K562 (cell line): Measurements from ENCODE around the gene SLC25A11. TPM values are rescaled to one million over a fixed set of nuclear protein-coding genes. Genes with fewer than 3 reads are reported as not detected.

ENCODE experiments used
- ATAC-seq: fragments of 200-7000 bp; cut with Tn5 transposase; 3 replicates; pipeline ENCODE4 v1.9.1; 2020; ENCODE audit warnings: moderate library complexity
- BruUV-seq: library from RNA; stranded (reverse); fragments of 400-500 nt; replicated peaks from 2 replicates; lab custom pipeline; 2021; lab: Mats Ljungman, UMichigan
- CTCF ChIA-PET: fragments of 300-600 bp; formaldehyde crosslinking; extraction: SDS; loops from one replicate; lab custom pipeline; 2021; ENCODE audit warnings: low intra/inter-chr PET ratio; lab: Yijun Ruan, JAX
- POLR2A ChIA-PET: fragments of 300-600, 350-650 bp; sonication (Branson Sonifier 250); formaldehyde crosslinking; extraction: SDS; loops from one replicate; lab custom pipeline; 2021; ENCODE audit warnings: antibody characterized with exemption, inconsistent platforms; lab: Yijun Ruan, JAX
- DNase-seq, 4 experiments: peaks; one replicate each; pipeline versions ENCODE4 v3.0.0 to v3.0.0-alpha.2; 2011 to 2018; ENCODE audit warnings: low spot score in 3 of 4, mixed read lengths in 3 of 4; ENCODE audit errors: extremely low read depth in 1 of 4
- FAIRE-seq: peaks from 2 replicates; lab custom pipeline; 2011; peaks lifted over from hg19 to GRCh38; lab: Jason Lieb, UNC
- H2AFZ ChIP-seq: 2 replicates; pipeline ENCODE4 v1.6.0; 2011; ENCODE audit warnings: low read depth, low read length, control low read depth, inconsistent platforms
- H3K27ac ChIP-seq: fragments of 200-600 bp; 3 replicates; pipeline ENCODE4 v1.8.0; 2011; ENCODE audit warnings: low read depth, mild to moderate bottlenecking, control low read depth, inconsistent platforms, low read length, moderate library complexity, mixed read lengths; ENCODE audit errors: extremely low read depth
- H3K27me3 ChIP-seq, 2 experiments: fragments of 300-600 bp in 1 of 2; 2 replicates in 1 of 2; 3 replicates in 1 of 2; pipeline versions ENCODE4 v1.6.0 to v1.8.0; 2011; ENCODE audit warnings: inconsistent platforms in 2 of 2, low read length in 2 of 2, mild to moderate bottlenecking in 1 of 2, mixed read lengths in 1 of 2, moderate library complexity in 1 of 2; ENCODE audit not compliant: control insufficient read depth in 2 of 2, insufficient read depth in 2 of 2
- H3K36me3 ChIP-seq: fragments of 300-600 bp; 3 replicates; pipeline ENCODE4 v1.8.0; 2011; ENCODE audit warnings: mild to moderate bottlenecking, low read length, inconsistent platforms; ENCODE audit not compliant: control insufficient read depth, insufficient read depth
- H3K4me1 ChIP-seq, 2 experiments: fragments of 200-600 bp in 1 of 2; replicated peaks in 1 of 2; 2 replicates in 1 of 2; 3 replicates in 1 of 2; pipeline versions ENCODE4 v1.5.1 to v1.8.0; 2011; ENCODE audit warnings: inconsistent platforms in 2 of 2, low read length in 2 of 2, mild to moderate bottlenecking in 1 of 2, mixed read lengths in 1 of 2, moderate library complexity in 1 of 2; ENCODE audit not compliant: control insufficient read depth in 2 of 2, insufficient read depth in 2 of 2
- H3K4me2 ChIP-seq: 2 replicates; pipeline ENCODE4 v1.6.1; 2011; ENCODE audit warnings: low read length, control low read depth, inconsistent platforms, mixed read lengths; ENCODE audit not compliant: insufficient read depth
- H3K4me3 ChIP-seq: fragments of 200-600 bp; sonication (generic), shearing (Covaris generic); 2 replicates; pipeline ENCODE4 v1.5.1; 2016; ENCODE audit warnings: control low read depth, inconsistent platforms
- H3K79me2 ChIP-seq: fragments of 200-600 bp; 3 replicates; pipeline ENCODE4 v1.8.0; 2011; ENCODE audit warnings: low read length, inconsistent platforms; ENCODE audit not compliant: control insufficient read depth, insufficient read depth
- H3K9ac ChIP-seq, 2 experiments: 2 replicates each; pipeline versions ENCODE4 v1.6.0 to v1.6.1; 2011; ENCODE audit warnings: low read depth in 2 of 2, low read length in 2 of 2, control low read depth in 1 of 2, inconsistent platforms in 1 of 2, mild to moderate bottlenecking in 1 of 2, mixed read lengths in 1 of 2; ENCODE audit not compliant: insufficient read depth in 1 of 2
- H3K9me1 ChIP-seq: one replicate; pipeline ENCODE4 v1.6.0; 2011; ENCODE audit warnings: inconsistent platforms, mild to moderate bottlenecking, low read length, moderate library complexity; ENCODE audit not compliant: control insufficient read depth, insufficient read depth
- H3K9me3 ChIP-seq: replicated peaks from 2 replicates; pipeline ENCODE4 v1.5.1; 2011; ENCODE audit warnings: low read depth, low read length, inconsistent platforms; ENCODE audit not compliant: control insufficient read depth, insufficient read depth
- H4K20me1 ChIP-seq: replicated peaks from 2 replicates; pipeline ENCODE4 v1.6.1; 2011; ENCODE audit warnings: low read length, inconsistent platforms, mixed read lengths; ENCODE audit not compliant: control insufficient read depth, insufficient read depth
- CEBPG ChIP-seq, 3 experiments: fragments of 200-800 bp in 1 of 3; sonication (Bioruptor generic) in 1 of 3; sonication (generic) in 1 of 3; formaldehyde crosslinking in 1 of 3; IDR thresholded peaks in 2 of 3; conservative IDR thresholded peaks in 1 of 3; 2 replicates each; pipeline versions ENCODE4 v1.6.1 to v1.8.0; 2016 to 2022; ENCODE audit warnings: missing compliant biosample characterization in 2 of 3, missing genetic modification characterization in 2 of 3, mild to moderate bottlenecking in 1 of 3, missing genetic modification reagents in 1 of 3
- DNMT1 ChIP-seq: fragments of 450-650 bp; IDR thresholded peaks from 2 replicates; pipeline ENCODE4 v1.6.1; 2016; ENCODE audit warnings: antibody characterized with exemption, mild to moderate bottlenecking
- DPF2 ChIP-seq: fragments of 450-650 bp; IDR thresholded peaks from 2 replicates; pipeline ENCODE4 v1.6.1; 2016
- HDAC2 ChIP-seq: fragments of 450-650 bp; IDR thresholded peaks from 2 replicates; pipeline ENCODE4 v1.6.1; 2016; ENCODE audit warnings: mild to moderate bottlenecking
- KDM5B ChIP-seq: fragments of 200-600 bp; sonication (generic); IDR thresholded peaks from 2 replicates; pipeline ENCODE4 v1.6.1; 2012; ENCODE audit warnings: low read depth, mild to moderate bottlenecking, moderate library complexity, low read length, control low read depth, inconsistent platforms; ENCODE audit not compliant: insufficient replicate concordance
- MLLT1 ChIP-seq, 2 experiments: fragments of 450-650 bp; IDR thresholded peaks; 2 replicates each; pipeline ENCODE4 v1.6.1; 2016
- PTRF ChIP-seq: fragments of 450-650 bp; IDR thresholded peaks from 2 replicates; pipeline ENCODE4 v1.6.1; 2016; ENCODE audit warnings: mild to moderate bottlenecking, missing genetic modification characterization, missing compliant biosample characterization
- RBFOX2 ChIP-seq: fragments of 200-400 bp; formaldehyde crosslinking; IDR thresholded peaks from 2 replicates; pipeline ENCODE4 v1.6.1; 2017; ENCODE audit warnings: low read depth, mild to moderate bottlenecking, low read length, moderate library complexity
- SOX6 ChIP-seq: fragments of 450-650 bp; IDR thresholded peaks from 2 replicates; pipeline ENCODE4 v1.6.1; 2014; ENCODE audit warnings: mild to moderate bottlenecking
- ZKSCAN3 ChIP-seq: fragments of 250-450 bp; sonication (Bioruptor Pico); IDR thresholded peaks from 2 replicates; pipeline ENCODE4 v1.4.0; 2020
- ZNF436 ChIP-seq: fragments of 250-450, 450-650 bp; sonication (Bioruptor Pico); formaldehyde crosslinking; IDR thresholded peaks from 2 replicates; pipeline ENCODE4 v1.7.0; 2020; ENCODE audit warnings: mild to moderate bottlenecking
- WGBS: fragments of 100-300 bp; shearing (Covaris generic); methylation state at CpG from one replicate; pipeline ENCODE4 v1.1.6; 2016; ENCODE audit warnings: low coverage, mixed read lengths; ENCODE audit not compliant: insufficient coverage; ENCODE audit errors: missing lambda C conversion rate; 5-methylcytosine and 5-hydroxymethylcytosine counted together
- in situ Hi-C: fragments of 300-500 bp; cut with MboI; formaldehyde crosslinking; loops from 4 replicates; pipeline ENCODE4 v1.15.0; 2018; ENCODE audit warnings: inconsistent platforms, mixed read lengths
- intact Hi-C: fragments of 100-400 bp; cut with micrococcal nuclease; formaldehyde crosslinking; loops from 2 replicates; pipeline ENCODE4 v1.14.2; 2022
- polyA plus RNA-seq, 8 experiments: library from polyadenylated mRNA; depleted of rRNA in 4 of 8; stranded (reverse) in 5 of 8; unstranded in 3 of 8; fragments of >200 nt; fragmentation: Nextera tagmentation in 2 of 8; fragmentation: Illumina TruSeq in 1 of 8; extraction: Ambion mirVana in 2 of 8; extraction: Trizol in 1 of 8; gene quantifications; 2 replicates each; pipeline versions ENCODE4 v1.2.1 to v1.2.3, GENCODE V29; 2011 to 2014; ENCODE audit warnings: inconsistent platforms in 1 of 8, missing spikeins in 1 of 8
- total RNA-seq, 7 experiments: library from RNA; depleted of rRNA in 6 of 7; stranded (reverse); fragments of >200 nt in 6 of 7; fragmentation: Illumina TruSeq in 2 of 7; extraction: Trizol in 2 of 7; gene quantifications; 2 replicates each; pipeline versions ENCODE4 v1.2.1 to v1.2.3, GENCODE V29; 2011 to 2021; ENCODE audit warnings: low replicate concordance in 1 of 7
- TF ChIP-seq, protein P1 (sequence below), 2 experiments: fragments of 450-650 bp; IDR thresholded peaks; 2 replicates each; pipeline ENCODE4 v1.6.1; 2018; ENCODE audit warnings: mild to moderate bottlenecking in 2 of 2, low read depth in 1 of 2; ENCODE audit not compliant: partially characterized antibody in 2 of 2
- TF ChIP-seq, protein P2 (sequence below): fragments of 200-800 bp; sonication (Bioruptor generic); IDR thresholded peaks from 2 replicates; pipeline ENCODE4 v1.6.1; 2017; ENCODE audit warnings: missing genetic modification characterization, missing compliant biosample characterization

Gene SLC25A11
- total and polyA plus RNA-seq, 9 of the 15 experiments (the other 6 are each of a cell fraction or from before 2014, with no cell fraction given), result 3.1 to 56.7 (median 32.9) TPM

DNA sequence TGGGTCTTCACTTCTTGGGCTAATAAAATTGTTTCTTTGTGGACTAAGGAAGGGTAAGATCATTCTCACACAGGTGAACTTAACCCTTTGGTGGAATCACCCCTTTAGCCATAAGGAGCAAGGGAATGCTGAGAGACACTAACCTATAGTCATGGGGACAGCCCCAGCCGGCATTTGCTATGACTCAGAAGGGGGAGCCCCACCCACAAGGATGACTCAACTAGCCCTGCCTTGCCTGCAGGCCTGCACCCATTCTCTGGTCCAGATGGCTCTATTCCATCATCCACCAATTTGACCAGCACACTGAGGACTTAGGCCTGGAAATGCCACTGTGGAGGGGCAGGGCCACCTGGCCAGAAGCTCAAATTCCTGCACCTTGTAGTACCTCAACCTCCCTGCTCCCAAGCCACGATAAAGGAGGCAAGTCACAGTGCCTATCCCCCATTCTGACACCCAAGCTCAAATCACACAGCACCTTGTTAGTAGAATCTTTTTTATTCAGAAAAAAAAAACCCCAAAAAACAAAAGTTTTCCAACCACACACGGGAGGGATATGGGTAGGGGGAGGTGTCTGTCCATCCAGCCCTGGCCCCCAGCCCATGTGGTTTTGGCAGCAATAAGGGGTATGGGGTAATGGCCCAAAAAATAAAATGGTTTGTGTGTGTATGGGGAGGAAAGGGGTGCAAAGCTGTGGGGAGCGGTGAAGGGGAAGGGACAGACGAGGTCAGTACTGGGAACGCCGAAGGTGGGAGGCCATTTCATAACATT is 5.5 kb upstream of the SLC25A11 start:
- peak; percentile 75 for ATAC-seq
- H3K4me3 ChIP-seq, result peak overlapping the region; percentile 97; the same call in 1 of the 2 replicates
- no peaks in the 10 kb centered on the region for H3K9me3 ChIP-seq
- no peaks in the 10 kb centered on the region for H3K9me1 ChIP-seq
- peak overlapping the region; percentile 30 to 50; a peak in 2 of 4 replicates for H3K9ac ChIP-seq
- POLR2A ChIA-PET, result interaction anchor here (0.6 to 3.2 kb wide), 4 partner anchors 18 to 813 kb away, joined by 3 to 21 read pairs (median 3); partner anchors contain the start of gene SPAG7
- peak; percentile 97 for FAIRE-seq
- H3K27ac ChIP-seq, result peak overlapping the region; percentile 79
- H3K4me2 ChIP-seq, result peak overlapping the region; percentile 93
- no TSS peak for BruUV-seq
- CTCF ChIA-PET, result no interaction called here
- intact Hi-C loops, result loop anchor here (1.0 kb wide), 1 partner anchor 22 kb away; the partner anchor contains the start of gene SPAG7
- 18% methylated on average over 7 of the region's 7 CpGs for WGBS
- peaks cover 83% of the 10 kb centered on the region for H3K79me2 ChIP-seq
- H3K36me3 ChIP-seq, result peaks cover 65% of the 10 kb centered on the region
- DNase-seq, result peak; percentile 39 to 87 (median 57)
- H2AFZ ChIP-seq, result no peak overlapping the region
- H3K27me3 ChIP-seq, result no peaks in the 10 kb centered on the region
- H4K20me1 ChIP-seq, result peaks cover 22% of the 10 kb centered on the region
- peaks cover 20 to 34% of the 10 kb centered on the region in 2 experiments; a peak in 4 of 5 replicates for H3K4me1 ChIP-seq
- in situ Hi-C loops, result no loop called here
- TF ChIP-seq KDM5B (no peak), SOX6 (no peak), RBFOX2 (0 out of 2 replicates have a peak, but pooled peaks have one; percentile 8), HDAC2 (0 out of 2 replicates have a peak, but pooled peaks have one; percentile 29), PTRF (tag) (no peak), CEBPG (CRISPR knock-in tag; IDR thresholded peaks at IDR 0.05) (peak; percentile 10; the same call in 1 of the 2 replicates), CEBPG (tag; conservative IDR thresholded peaks at IDR 0.05 in 1 of 2, IDR thresholded peaks at IDR 0.05 in 1 of 2) (no peak), ZNF436 (no peak), MLLT1 (IDR thresholded peaks at IDR 0.05) (0 out of 4 replicates have a peak, but pooled peaks of 1 of the 2 experiments have one; percentile 19), ZKSCAN3 (no peak), DPF2 (peak; percentile 68), DNMT1 (no peak)
- TF ChIP-seq, protein P1, sequence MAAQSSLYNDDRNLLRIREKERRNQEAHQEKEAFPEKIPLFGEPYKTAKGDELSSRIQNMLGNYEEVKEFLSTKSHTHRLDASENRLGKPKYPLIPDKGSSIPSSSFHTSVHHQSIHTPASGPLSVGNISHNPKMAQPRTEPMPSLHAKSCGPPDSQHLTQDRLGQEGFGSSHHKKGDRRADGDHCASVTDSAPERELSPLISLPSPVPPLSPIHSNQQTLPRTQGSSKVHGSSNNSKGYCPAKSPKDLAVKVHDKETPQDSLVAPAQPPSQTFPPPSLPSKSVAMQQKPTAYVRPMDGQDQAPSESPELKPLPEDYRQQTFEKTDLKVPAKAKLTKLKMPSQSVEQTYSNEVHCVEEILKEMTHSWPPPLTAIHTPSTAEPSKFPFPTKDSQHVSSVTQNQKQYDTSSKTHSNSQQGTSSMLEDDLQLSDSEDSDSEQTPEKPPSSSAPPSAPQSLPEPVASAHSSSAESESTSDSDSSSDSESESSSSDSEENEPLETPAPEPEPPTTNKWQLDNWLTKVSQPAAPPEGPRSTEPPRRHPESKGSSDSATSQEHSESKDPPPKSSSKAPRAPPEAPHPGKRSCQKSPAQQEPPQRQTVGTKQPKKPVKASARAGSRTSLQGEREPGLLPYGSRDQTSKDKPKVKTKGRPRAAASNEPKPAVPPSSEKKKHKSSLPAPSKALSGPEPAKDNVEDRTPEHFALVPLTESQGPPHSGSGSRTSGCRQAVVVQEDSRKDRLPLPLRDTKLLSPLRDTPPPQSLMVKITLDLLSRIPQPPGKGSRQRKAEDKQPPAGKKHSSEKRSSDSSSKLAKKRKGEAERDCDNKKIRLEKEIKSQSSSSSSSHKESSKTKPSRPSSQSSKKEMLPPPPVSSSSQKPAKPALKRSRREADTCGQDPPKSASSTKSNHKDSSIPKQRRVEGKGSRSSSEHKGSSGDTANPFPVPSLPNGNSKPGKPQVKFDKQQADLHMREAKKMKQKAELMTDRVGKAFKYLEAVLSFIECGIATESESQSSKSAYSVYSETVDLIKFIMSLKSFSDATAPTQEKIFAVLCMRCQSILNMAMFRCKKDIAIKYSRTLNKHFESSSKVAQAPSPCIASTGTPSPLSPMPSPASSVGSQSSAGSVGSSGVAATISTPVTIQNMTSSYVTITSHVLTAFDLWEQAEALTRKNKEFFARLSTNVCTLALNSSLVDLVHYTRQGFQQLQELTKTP (IDR thresholded peaks at IDR 0.05; ENCODE audit: low read depth in 1 of 2, partially characterized antibody in 2 of 2), result peak in 1 of 2 experiments; percentile 24
- TF ChIP-seq, protein P2, sequence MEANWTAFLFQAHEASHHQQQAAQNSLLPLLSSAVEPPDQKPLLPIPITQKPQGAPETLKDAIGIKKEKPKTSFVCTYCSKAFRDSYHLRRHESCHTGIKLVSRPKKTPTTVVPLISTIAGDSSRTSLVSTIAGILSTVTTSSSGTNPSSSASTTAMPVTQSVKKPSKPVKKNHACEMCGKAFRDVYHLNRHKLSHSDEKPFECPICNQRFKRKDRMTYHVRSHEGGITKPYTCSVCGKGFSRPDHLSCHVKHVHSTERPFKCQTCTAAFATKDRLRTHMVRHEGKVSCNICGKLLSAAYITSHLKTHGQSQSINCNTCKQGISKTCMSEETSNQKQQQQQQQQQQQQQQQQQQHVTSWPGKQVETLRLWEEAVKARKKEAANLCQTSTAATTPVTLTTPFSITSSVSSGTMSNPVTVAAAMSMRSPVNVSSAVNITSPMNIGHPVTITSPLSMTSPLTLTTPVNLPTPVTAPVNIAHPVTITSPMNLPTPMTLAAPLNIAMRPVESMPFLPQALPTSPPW (CRISPR knock-in tag), result peak; percentile 77
